DOHH2 (cell line): ENCODE measurements around the gene MFAP4.

Experiments
- H3F3A ChIP-seq: fragments of 200-600 bp; sonication (generic), shearing (Covaris generic); 2 replicates; pipeline ENCODE4 v1.6.0; 2016; ENCODE audit warnings: antibody characterized with exemption, mild to moderate bottlenecking; ENCODE audit not compliant: control insufficient read depth, insufficient read depth
- H3K27ac ChIP-seq: fragments of 200-600 bp; sonication (generic); 2 replicates; pipeline ENCODE4 v1.5.1; 2014; ENCODE audit warnings: low read depth, mild to moderate bottlenecking, low read length, moderate library complexity
- H3K27me3 ChIP-seq: fragments of 200-600 bp; sonication (generic); 2 replicates; pipeline ENCODE4 v1.6.1; 2014; ENCODE audit warnings: mild to moderate bottlenecking, low read length, mixed read lengths; ENCODE audit not compliant: control insufficient read depth
- H3K36me3 ChIP-seq: fragments of 200-600 bp; sonication (generic); 2 replicates; pipeline ENCODE4 v1.6.1; 2014; ENCODE audit warnings: mild to moderate bottlenecking, low read length, moderate library complexity, mixed read lengths; ENCODE audit not compliant: control insufficient read depth
- H3K4me1 ChIP-seq: fragments of 200-600 bp; sonication (generic); 2 replicates; pipeline ENCODE4 v1.6.1; 2014; ENCODE audit warnings: mild to moderate bottlenecking, low read length, mixed read lengths; ENCODE audit not compliant: control insufficient read depth
- H3K4me2 ChIP-seq: fragments of 200-600 bp; sonication (generic); 2 replicates; pipeline ENCODE4 v1.6.0; 2014; ENCODE audit warnings: mild to moderate bottlenecking, low read length, moderate library complexity
- H3K4me3 ChIP-seq: fragments of 200-600 bp; sonication (generic); 2 replicates; pipeline ENCODE4 v1.5.1; 2014; ENCODE audit warnings: mild to moderate bottlenecking, low read length, mixed read lengths
- H3K79me2 ChIP-seq: fragments of 200-600 bp; sonication (generic); 2 replicates; pipeline ENCODE4 v1.6.1; 2014; ENCODE audit warnings: mild to moderate bottlenecking, low read length, mixed read lengths; ENCODE audit not compliant: control insufficient read depth
- H3K9me2 ChIP-seq: fragments of 200-600 bp; sonication (generic); replicated peaks from 2 replicates; pipeline ENCODE4 v1.6.1; 2014; ENCODE audit warnings: mild to moderate bottlenecking, low read length, mixed read lengths; ENCODE audit not compliant: control insufficient read depth
- H3K9me3 ChIP-seq: fragments of 200-600 bp; sonication (generic); 2 replicates; pipeline ENCODE4 v1.6.1; 2014; ENCODE audit warnings: antibody characterized with exemption, low read length, mixed read lengths; ENCODE audit not compliant: control insufficient read depth, insufficient read depth
- H4K20me1 ChIP-seq: fragments of 200-600 bp; sonication (generic); 2 replicates; pipeline ENCODE4 v1.6.0; 2014; ENCODE audit warnings: low read depth, mild to moderate bottlenecking, antibody characterized with exemption, low read length, moderate library complexity; ENCODE audit not compliant: control insufficient read depth, insufficient read depth
- CTCF ChIP-seq: fragments of 200-600 bp; sonication (generic); IDR thresholded peaks from one replicate; pipeline ENCODE4 v1.5.1; 2014; ENCODE audit warnings: antibody characterized with exemption, mild to moderate bottlenecking, low read depth, low read length; ENCODE audit not compliant: poor library complexity, severe bottlenecking
- EZH2phosphoT487 ChIP-seq: fragments of 200-600 bp; sonication (generic); IDR thresholded peaks from 2 replicates; pipeline ENCODE4 v1.6.1; 2017; ENCODE audit warnings: borderline replicate concordance, mild to moderate bottlenecking, antibody characterized with exemption, low read length, moderate library complexity, mixed read lengths

The MFAP4 gene

GRCh38 chr17:19412510-19412909 is 25.5 kb upstream of the MFAP4 start:
- no peaks in the 10 kb centered on the region for H3K9me2 ChIP-seq
- peaks cover 3% of the 10 kb centered on the region; the same call in 1 of the 2 replicates for H3K27me3 ChIP-seq
- no peaks in the 10 kb centered on the region for H3K4me1 ChIP-seq
- H3K9me3 ChIP-seq: no peaks in the 10 kb centered on the region
- H3K4me2 ChIP-seq: no peak overlapping the region
- no peak overlapping the region for H3K27ac ChIP-seq
- H3K4me3 ChIP-seq: no peak overlapping the region
- H3K79me2 ChIP-seq: no peaks in the 10 kb centered on the region
- H4K20me1 ChIP-seq: no peaks in the 10 kb centered on the region
- no peaks in the 10 kb centered on the region for H3F3A ChIP-seq
- no peaks in the 10 kb centered on the region for H3K36me3 ChIP-seq
- TF ChIP-seq EZH2phosphoT487 (no peak), CTCF (no peak)

- no peaks in the 10 kb centered on the region for H4K20me1 ChIP-seq
- TF ChIP-seq CTCF: no peak
- no peak for TF ChIP-seq EZH2phosphoT487
- no peaks in the 10 kb centered on the region for H3K79me2 ChIP-seq
- no peak overlapping the region for H3K4me3 ChIP-seq
- H3K9me3 ChIP-seq: no peaks in the 10 kb centered on the region
- H3K27ac ChIP-seq: no peak overlapping the region
- H3F3A ChIP-seq: no peaks in the 10 kb centered on the region
- H3K4me1 ChIP-seq: no peaks in the 10 kb centered on the region
- H3K36me3 ChIP-seq: no peaks in the 10 kb centered on the region
- H3K4me2 ChIP-seq: no peak overlapping the region
- H3K27me3 ChIP-seq: no peaks in the 10 kb centered on the region
- H3K9me2 ChIP-seq: no peaks in the 10 kb centered on the region
These were observed 24.6 kb upstream of the MFAP4 start for GRCh38 chr17:19411631-19412030.

GRCh38 chr17:19410875-19411620 is 24.1 kb upstream of the MFAP4 start, which contains the start of gene RNF112:
Gene RNF112, plus strand, starts transcription at chr17:19411232. Its CDS starts 177 bp downstream, at chr17:19411409.
- H3K4me1 ChIP-seq: no peaks in the 10 kb centered on the region
- H3K79me2 ChIP-seq: no peaks in the 10 kb centered on the region
- H3K4me2 ChIP-seq: no peak within 1 kb of the TSS
- no peaks in the 10 kb centered on the region for H4K20me1 ChIP-seq
- no peaks in the 10 kb centered on the region for H3K9me3 ChIP-seq
- no peaks in the 10 kb centered on the region for H3K36me3 ChIP-seq
- H3F3A ChIP-seq: no peaks in the 10 kb centered on the region
- H3K4me3 ChIP-seq: no peak within 1 kb of the TSS
- H3K27me3 ChIP-seq: no peaks in the 10 kb centered on the region
- H3K9me2 ChIP-seq: no peaks in the 10 kb centered on the region
- TF ChIP-seq CTCF: no peak
- TF ChIP-seq EZH2phosphoT487: no peak
- H3K27ac ChIP-seq: no peak within 1 kb of the TSS
